ENCODE results near the gene FAM47E.
A peak's percentile ranks its signal among the peaks of the same experiment; 100 is the strongest.

Gene FAM47E

DNA sequence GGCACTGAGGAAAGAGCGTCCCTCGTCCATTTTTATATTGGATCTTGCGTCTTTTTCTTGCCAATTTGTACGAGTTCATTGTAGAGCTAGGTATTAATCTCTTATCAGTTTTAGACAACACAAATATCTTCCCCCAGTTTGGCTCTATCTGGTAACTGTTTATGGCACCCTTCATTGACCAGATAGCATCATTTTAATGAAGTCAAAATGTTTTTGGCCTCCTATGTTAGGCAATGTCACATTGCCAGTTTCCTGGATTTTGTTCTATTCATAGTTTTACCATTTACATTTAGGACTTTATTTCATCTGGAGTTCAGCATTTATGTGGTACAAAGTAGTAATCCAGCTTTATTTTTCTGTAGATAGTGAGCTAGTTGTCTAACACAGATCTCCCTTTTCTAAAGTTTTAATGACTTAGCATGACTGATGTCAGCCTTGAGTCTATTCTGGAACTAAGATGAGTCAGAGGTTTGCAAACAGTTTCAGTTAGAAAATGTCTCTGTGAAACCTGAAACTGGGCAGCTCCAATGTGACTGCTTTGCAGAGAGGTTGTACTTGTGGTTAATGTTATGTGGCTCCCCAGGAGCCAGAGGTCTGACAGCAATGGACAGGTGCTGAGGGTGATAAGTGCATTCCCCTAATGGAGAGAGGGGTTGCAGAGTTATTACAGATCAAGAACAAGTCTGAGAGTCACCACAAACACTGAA, 49.7 kb downstream of the FAM47E start (continued):
- TF ChIP-seq ZNF518A (tag by site-specific recombination; conservative IDR thresholded peaks at IDR 0.05; ENCODE audit: low read depth) (no peak), GLI4 (tag by site-specific recombination; IDR thresholded peaks at IDR 0.05) (no peak), ZNF677 (tag by site-specific recombination; IDR thresholded peaks at IDR 0.05) (no peak), ZNF549 (tag by site-specific recombination; IDR thresholded peaks at IDR 0.05) (no peak), ZNF624 (tag by site-specific recombination; IDR thresholded peaks at IDR 0.05) (no peak), ZFP69B (tag by site-specific recombination; IDR thresholded peaks at IDR 0.05) (no peak), ZNF514 (tag by site-specific recombination; IDR thresholded peaks at IDR 0.05) (no peak), ZNF629 (tag by site-specific recombination; IDR thresholded peaks at IDR 0.05) (peak; percentile 76), ZNF501 (tag by site-specific recombination; IDR thresholded peaks at IDR 0.05) (0 out of 2 replicates have a peak, but pooled peaks have one; percentile 43), ZNF510 (tag by site-specific recombination; IDR thresholded peaks at IDR 0.05; ENCODE audit: insufficient replicate concordance) (no peak), KLF16 (tag by site-specific recombination; IDR thresholded peaks at IDR 0.05) (no peak), OSR2 (tag by site-specific recombination; IDR thresholded peaks at IDR 0.05) (0 out of 2 replicates have a peak, but pooled peaks have one; percentile 20), ZNF701 (tag by site-specific recombination; IDR thresholded peaks at IDR 0.05) (no peak), ZNF473 (tag by site-specific recombination; IDR thresholded peaks at IDR 0.05) (no peak), ZNF529 (tag by site-specific recombination; IDR thresholded peaks at IDR 0.05; ENCODE audit: insufficient replicate concordance) (no peak), ZNF777 (tag by site-specific recombination; IDR thresholded peaks at IDR 0.05; ENCODE audit: borderline replicate concordance) (no peak), ZBTB48 (tag by site-specific recombination; IDR thresholded peaks at IDR 0.05) (no peak), ZNF791 (tag by site-specific recombination; IDR thresholded peaks at IDR 0.05) (no peak), KLF1 (tag by site-specific recombination; IDR thresholded peaks at IDR 0.05) (no peak), ZSCAN16 (tag by site-specific recombination; IDR thresholded peaks at IDR 0.05) (no peak), WT1 (tag by site-specific recombination; IDR thresholded peaks at IDR 0.05) (0 out of 2 replicates have a peak, but pooled peaks have one; percentile 17), INSM2 (tag by site-specific recombination; IDR thresholded peaks at IDR 0.05) (0 out of 2 replicates have a peak, but pooled peaks have one; percentile 46), ZBTB21 (tag by site-specific recombination; IDR thresholded peaks at IDR 0.05) (no peak), ZNF558 (tag by site-specific recombination; IDR thresholded peaks at IDR 0.05) (no peak), ZXDB (tag by site-specific recombination; IDR thresholded peaks at IDR 0.05) (peak; percentile 35; the same call in 1 of the 2 replicates), ZEB2 (tag by site-specific recombination; IDR thresholded peaks at IDR 0.05) (peak; percentile 45; the same call in 1 of the 2 replicates), ZNF530 (tag by site-specific recombination; IDR thresholded peaks at IDR 0.05; ENCODE audit: low read depth) (no peak), ZNF24 (tag by site-specific recombination; IDR thresholded peaks at IDR 0.05) (0 out of 2 replicates have a peak, but pooled peaks have one; percentile 54), ZNF423 (tag by site-specific recombination; IDR thresholded peaks at IDR 0.05) (no peak), ZNF184 (tag by site-specific recombination; IDR thresholded peaks at IDR 0.05) (no peak), SCRT1 (tag by site-specific recombination; IDR thresholded peaks at IDR 0.05; ENCODE audit: borderline replicate concordance) (no peak), ZNF571 (tag by site-specific recombination; IDR thresholded peaks at IDR 0.05) (no peak)
- TF ChIP-seq, protein P1, sequence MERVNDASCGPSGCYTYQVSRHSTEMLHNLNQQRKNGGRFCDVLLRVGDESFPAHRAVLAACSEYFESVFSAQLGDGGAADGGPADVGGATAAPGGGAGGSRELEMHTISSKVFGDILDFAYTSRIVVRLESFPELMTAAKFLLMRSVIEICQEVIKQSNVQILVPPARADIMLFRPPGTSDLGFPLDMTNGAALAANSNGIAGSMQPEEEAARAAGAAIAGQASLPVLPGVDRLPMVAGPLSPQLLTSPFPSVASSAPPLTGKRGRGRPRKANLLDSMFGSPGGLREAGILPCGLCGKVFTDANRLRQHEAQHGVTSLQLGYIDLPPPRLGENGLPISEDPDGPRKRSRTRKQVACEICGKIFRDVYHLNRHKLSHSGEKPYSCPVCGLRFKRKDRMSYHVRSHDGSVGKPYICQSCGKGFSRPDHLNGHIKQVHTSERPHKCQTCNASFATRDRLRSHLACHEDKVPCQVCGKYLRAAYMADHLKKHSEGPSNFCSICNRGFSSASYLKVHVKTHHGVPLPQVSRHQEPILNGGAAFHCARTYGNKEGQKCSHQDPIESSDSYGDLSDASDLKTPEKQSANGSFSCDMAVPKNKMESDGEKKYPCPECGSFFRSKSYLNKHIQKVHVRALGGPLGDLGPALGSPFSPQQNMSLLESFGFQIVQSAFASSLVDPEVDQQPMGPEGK (tag by site-specific recombination; IDR thresholded peaks at IDR 0.05), result 0 out of 2 replicates have a peak, but pooled peaks have one; percentile 29

All from HEK293 (cell line).